Left ventricle myocardium superior (tissue), 1 donor: Measurements from ENCODE around the gene SUPT7L. TPM values are rescaled to one million over a fixed set of nuclear protein-coding genes. Genes with fewer than 3 reads are reported as not detected.
"Not testable (repeated sequence)": the region's sequence is repeated elsewhere in the genome, so short reads cannot be mapped to it uniquely, and the experiment has no call there.

ENCODE experiments used
- ATAC-seq: fragments of 200-7000 bp; cut with Tn5 transposase; one replicate; pipeline ENCODE4 v1.9.1; 2020; ENCODE audit warnings: mild to moderate bottlenecking, moderate library complexity
- DNase-seq: peaks from one replicate; pipeline ENCODE4 v3.0.0-alpha.2; 2020
- intact Hi-C: fragments of 100-400 bp; cut with micrococcal nuclease; formaldehyde crosslinking; loops from one replicate; pipeline ENCODE4 v1.11.0; 2022
- total RNA-seq: library from RNA; stranded (reverse); fragmentation: NEBNext Ultra II Directional; extraction: Animal tissue kit (Norgen Biotek cat#: 25700); gene quantifications from one replicate; pipeline ENCODE4 v1.2.1, GENCODE V29; 2021
- donor health status: DM: no; HTN: yes; CAD: no; lungs with severe emphysema.

SUPT7L gene
- total RNA-seq, 1 donor from 2014 or later, result 28.1 TPM

GRCh38 chr2:27690052-27690451, 26.6 kb upstream of the SUPT7L start:
- ATAC-seq, result no peak
- intact Hi-C loops, result no loop called here
- DNase-seq, result no peak

DNA sequence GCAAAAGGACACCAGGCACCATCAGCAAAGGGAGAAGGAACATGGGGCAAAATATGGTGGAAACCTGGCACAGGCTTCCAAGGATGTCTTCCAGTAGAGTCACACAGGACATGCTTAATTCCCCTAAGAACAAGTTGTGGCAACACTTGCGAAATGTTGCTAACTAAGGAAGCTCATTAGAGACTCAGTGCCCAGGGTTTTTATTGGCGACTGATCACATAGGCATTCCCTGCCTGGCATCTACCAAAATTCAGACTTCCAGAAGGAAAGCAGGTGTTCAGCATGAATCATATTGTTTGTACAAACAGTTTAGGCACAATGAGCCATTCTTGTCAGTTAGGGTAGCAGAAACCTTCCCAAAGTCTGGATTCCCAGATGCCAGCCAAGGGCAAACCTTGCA, 26.0 kb upstream of the SUPT7L start:
- DNase-seq, result no peak
- ATAC-seq, result no peak
- intact Hi-C loops, result no loop called here

DNA sequence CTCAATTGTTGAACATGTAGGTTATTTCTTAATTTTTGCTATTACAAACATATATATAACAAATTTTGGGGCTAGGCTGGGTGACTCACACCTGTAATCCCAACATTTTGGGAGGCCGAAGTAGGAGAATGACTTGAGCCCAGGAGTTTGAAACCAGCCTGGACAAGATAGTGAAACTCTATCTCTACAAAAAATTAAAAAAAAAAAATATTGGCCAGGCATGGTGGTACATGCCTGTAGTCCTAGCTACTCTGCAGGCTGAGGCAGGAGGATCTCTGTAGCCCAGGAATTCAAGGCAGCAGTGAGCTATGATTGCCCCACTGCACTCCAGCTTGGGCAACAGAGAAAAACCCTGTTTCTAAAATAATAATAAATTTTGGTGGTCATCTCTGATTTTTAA, 23.8 kb upstream of the SUPT7L start:
- intact Hi-C loops, result no loop called here
- no peak for DNase-seq
- ATAC-seq, result no peak

DNA sequence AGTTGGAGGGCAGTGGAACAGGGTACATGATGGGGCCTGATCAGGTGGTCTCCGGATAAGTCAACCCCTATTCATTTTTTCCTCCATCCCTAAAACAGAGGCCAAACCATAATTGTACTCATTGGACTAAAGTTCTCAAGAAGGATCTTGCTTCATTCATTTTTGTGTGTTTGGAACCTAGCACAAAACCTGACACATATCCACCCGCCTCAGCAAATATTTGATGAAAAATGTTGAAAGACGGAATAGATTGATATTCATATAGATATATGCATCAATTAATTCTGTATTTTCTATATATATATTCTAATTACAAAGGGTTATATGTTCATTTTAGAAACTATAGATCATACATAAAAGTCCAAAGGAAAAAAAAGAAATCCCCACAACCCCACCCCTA, 22.2 kb upstream of the SUPT7L start:
- intact Hi-C loops, result no loop called here
- ATAC-seq, result no peak
- no peak for DNase-seq

DNA sequence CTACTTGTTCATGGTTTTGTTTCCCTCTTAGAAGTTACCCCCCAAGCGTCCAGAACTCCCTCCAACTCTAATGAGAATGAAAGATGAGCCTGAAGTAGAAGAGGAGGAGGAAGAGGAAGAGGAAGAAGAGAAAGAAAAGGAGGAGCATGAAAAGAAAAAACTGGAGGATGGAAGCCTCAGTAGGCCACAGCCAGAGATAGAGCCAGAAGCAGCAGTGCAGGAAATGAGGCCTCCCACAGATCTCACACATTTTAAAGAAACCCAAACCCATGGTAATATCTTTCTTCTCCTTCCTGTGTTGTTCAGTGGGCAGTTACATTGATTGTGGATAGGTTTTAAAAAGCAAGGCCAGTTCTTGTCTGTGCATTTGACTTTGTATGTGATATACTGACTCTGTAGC, 21.6 kb upstream of the SUPT7L start:
- DNase-seq, ATAC-seq, intact Hi-C loops: not testable (repeated sequence)

- intact Hi-C loops, result no loop called here
- peak; percentile 58 for DNase-seq
- peak; percentile 74 for ATAC-seq
These were observed 20.1 kb upstream of the SUPT7L start for GRCh38 chr2:27683390-27684071.

DNA sequence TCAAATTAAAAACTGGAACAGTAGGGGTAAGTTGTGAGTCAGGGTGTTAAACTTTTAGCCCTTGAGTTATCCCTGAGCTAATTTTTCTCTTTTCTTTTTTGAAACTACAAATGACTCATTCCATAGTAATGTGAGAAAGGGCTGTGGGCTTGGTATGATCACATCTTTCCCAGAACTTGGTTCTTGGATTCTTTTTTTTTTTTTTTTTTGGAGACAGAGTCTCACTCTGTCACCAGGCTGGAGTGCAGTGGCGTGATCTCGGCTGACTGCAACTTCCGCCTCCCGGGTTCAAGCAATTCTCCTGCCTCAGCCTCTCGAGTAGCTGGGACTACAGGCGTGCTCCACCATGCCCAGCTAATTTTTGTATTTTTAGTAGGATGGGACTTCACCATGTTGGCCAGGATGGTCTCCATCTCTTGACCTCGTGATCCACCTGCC, 18.9 kb upstream of the SUPT7L start:
- DNase-seq, ATAC-seq, intact Hi-C loops: not testable (repeated sequence)

- no peak for DNase-seq
- intact Hi-C loops, result no loop called here
- no peak for ATAC-seq
These were observed 18.4 kb upstream of the SUPT7L start for GRCh38 chr2:27681841-27682240.

- ATAC-seq (no peak), DNase-seq (no peak)
- intact Hi-C loops, result no loop called here
These were observed 17.2 kb upstream of the SUPT7L start for GRCh38 chr2:27680571-27680970.

GRCh38 chr2:27672723-27673486, 9.5 kb upstream of the SUPT7L start:
- intact Hi-C loops, result no loop called here
- ATAC-seq (peak; percentile 96), DNase-seq (no peak)

GRCh38 chr2:27671235-27671634, 7.8 kb upstream of the SUPT7L start:
- intact Hi-C loops, result no loop called here
- DNase-seq (no peak), ATAC-seq (no peak)

GRCh38 chr2:27667446-27667845, 4.0 kb upstream of the SUPT7L start:
- ATAC-seq, result no peak
- intact Hi-C loops, result no loop called here
- no peak for DNase-seq

- intact Hi-C loops, result no loop called here
- ATAC-seq, result no peak
- no peak for DNase-seq
These were observed 1.4 kb upstream of the SUPT7L start for GRCh38 chr2:27664622-27665363.

DNA sequence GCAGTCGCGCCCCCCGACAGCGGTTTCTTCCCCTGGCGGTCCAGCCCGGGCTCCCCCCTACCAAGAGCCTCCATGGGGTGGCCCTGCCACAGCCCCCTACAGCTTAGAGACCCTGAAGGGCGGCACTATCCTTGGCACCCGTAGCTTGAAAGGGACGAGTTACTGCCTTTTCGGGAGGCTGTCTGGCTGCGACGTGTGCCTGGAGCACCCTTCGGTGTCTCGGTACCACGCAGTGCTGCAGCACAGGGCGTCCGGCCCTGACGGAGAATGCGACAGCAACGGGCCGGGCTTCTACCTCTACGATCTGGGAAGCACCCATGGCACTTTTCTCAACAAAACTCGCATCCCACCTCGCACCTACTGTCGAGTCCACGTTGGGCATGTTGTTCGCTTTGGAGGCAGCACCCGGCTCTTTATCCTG, 750 bp upstream of the SUPT7L start:
- intact Hi-C loops, result no loop called here
- no peak for ATAC-seq
- DNase-seq, result no peak

DNA sequence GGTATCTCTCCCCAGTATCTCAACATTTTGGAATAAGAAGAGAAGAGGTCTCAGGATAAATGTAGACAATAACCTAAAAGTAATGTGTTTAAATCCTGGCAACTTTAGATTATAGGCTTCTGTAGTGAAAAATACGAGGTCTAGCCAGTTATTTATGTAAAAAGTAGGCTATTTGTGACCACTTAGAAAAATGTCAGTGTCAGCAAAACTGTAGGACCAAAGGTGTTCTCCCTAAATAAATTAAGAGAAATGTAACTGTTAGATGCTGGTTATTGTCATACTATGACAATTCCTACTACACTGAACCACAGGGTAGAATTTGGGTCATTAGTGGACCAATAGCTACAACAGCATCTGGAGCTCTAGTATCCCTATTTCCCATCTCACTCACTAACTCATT, 2.0 kb downstream of the SUPT7L start:
- DNase-seq, result no peak
- intact Hi-C loops, result no loop called here
- no peak for ATAC-seq

GRCh38 chr2:27655155-27655951, 8.1 kb downstream of the SUPT7L start:
- DNase-seq (no peak), ATAC-seq (no peak)
- intact Hi-C loops, result no loop called here

DNA sequence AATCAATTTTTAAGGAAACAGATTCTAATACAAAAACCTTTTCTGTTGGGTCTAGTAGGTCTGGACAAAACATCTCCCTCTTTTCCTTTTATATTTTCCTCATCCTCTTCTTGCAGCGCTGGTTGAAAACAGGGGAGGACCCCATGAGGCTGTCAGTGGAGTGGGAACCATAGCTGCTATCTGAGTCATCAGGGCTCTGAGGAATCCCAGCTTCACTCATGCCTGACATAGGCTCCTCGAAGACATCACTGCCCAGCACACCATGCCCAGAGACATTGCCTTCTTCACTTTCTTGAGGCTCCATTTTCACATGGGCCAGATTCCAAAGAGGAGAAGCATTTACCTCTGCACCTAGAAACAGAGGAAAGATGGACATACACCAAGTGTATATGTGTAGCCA, 10.0 kb downstream of the SUPT7L start:
- intact Hi-C loops, result no loop called here
- ATAC-seq, result no peak
- no peak for DNase-seq

DNA sequence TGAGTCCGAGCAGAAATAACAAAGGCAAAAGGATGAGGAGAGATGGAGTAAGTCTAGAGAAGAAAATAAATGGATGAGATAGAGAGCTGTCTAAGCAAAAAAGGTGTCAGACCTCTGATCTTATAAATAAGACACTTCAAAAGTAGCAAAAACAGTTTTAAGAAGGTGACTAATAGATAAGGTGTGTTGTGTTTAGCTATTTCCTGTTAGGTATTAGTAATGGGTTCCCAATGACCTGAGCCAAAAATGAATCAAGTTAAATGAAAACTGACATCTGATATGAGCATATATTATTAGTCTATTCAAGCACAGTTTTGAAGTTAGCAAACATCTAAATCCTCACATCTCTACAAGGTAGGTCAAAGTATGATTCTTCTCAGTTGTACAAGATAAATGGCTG, 10.6 kb downstream of the SUPT7L start:
- DNase-seq (no peak), ATAC-seq (no peak)
- intact Hi-C loops, result no loop called here

- intact Hi-C loops, result no loop called here
- ATAC-seq, result no peak
- DNase-seq, result no peak
These were observed 11.1 kb downstream of the SUPT7L start for GRCh38 chr2:27652341-27652740.
